HL-60/S4 treated with retinoic acid at 250 ng/mL for 4 days and 3 days (cell line): Measurements from ENCODE around the gene SVIL.

Experiments used
- in situ Hi-C: fragments of 300-500 bp; cut with MboI; formaldehyde crosslinking; loops from 2 replicates; pipeline ENCODE4 v1.7.0; 2022; ENCODE audit warnings: low sequenced_read_pairs

The SVIL gene, protein sequence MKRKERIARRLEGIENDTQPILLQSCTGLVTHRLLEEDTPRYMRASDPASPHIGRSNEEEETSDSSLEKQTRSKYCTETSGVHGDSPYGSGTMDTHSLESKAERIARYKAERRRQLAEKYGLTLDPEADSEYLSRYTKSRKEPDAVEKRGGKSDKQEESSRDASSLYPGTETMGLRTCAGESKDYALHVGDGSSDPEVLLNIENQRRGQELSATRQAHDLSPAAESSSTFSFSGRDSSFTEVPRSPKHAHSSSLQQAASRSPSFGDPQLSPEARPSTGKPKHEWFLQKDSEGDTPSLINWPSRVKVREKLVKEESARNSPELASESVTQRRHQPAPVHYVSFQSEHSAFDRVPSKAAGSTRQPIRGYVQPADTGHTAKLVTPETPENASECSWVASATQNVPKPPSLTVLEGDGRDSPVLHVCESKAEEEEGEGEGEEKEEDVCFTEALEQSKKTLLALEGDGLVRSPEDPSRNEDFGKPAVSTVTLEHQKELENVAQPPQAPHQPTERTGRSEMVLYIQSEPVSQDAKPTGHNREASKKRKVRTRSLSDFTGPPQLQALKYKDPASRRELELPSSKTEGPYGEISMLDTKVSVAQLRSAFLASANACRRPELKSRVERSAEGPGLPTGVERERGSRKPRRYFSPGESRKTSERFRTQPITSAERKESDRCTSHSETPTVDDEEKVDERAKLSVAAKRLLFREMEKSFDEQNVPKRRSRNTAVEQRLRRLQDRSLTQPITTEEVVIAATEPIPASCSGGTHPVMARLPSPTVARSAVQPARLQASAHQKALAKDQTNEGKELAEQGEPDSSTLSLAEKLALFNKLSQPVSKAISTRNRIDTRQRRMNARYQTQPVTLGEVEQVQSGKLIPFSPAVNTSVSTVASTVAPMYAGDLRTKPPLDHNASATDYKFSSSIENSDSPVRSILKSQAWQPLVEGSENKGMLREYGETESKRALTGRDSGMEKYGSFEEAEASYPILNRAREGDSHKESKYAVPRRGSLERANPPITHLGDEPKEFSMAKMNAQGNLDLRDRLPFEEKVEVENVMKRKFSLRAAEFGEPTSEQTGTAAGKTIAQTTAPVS (N-terminal part only)

DNA sequence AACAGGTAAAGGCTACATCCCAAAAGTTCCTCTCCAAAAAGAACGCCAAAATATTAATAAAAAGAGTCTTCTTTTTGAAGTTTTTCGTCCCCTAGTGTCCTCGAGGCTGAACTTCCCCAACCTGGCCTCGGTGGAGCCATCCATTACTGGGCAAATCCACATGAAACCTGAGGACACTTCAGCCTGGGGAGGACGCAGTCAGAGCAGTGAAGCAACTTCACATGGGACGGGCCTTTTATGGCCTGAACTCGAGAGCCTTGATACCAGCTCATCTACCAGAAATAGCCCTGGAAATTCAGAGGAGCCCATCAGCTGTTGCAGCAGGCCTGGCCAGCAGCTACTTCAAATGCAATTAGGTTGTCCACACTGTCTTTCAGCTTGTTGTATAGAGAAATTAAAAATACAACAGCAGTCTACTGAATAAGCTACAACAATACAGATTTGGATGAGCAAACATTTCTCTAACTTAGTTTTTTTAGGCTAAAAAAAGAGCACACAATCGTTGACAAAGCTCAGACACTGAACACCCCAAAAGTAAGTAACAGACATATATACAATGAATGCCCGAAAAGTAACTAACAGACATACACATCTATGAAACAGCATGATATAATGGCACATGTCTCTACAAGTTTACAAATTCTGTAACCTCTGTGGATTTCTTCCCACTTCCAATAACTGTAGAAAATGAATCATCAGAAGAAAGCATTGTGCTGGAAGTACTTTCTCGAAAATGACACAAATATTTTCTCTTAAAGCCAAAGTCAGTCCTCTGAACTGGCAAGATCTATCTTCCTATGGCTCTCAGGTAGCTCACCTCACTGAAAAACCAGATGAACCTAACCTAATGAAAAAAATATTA, at the start of gene SVIL:
SVIL (minus strand) TSS at position 208 of the 862 bp plus-strand sequence. CDS start 79,913 bp downstream, outside the sequence.
- in situ Hi-C loops = no loop called here

DNA sequence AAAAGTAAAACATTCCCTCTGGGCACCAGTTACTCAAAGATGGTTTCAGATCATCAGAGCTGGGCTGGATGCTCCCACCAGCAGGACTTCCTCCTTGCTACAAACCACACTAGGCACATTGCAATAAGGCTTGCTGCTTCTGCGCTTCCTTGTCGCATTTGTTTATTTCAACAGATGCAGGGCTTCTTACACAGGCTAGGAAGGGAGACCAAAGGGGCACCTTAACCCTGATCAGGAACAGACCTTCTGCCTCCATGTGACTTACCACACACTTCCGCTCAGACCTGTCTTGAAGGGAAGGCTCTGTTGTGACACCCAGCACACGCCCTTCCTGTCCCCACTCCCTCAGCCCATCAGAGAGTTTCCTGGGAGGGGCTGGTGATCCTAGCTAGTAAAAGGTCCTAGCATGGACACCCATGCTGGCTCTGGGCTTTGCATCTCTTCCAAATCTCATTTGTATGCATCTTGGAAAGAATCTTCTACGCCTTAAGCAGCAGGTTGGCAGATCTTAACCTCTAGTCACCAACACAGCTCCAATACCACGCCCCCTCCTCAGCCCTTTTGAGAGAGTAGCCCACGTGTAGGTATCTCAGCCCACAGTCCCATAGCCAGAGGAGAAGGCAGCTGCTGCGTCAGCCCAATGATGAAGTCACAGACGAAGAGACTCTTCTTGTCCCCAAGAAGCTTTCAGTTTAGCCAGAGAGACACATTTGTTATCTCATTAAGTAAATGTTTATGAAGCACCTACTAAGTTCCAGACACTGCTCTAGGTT, 47.1 kb upstream of the SVIL start:
- in situ Hi-C loops = no loop called here

DNA sequence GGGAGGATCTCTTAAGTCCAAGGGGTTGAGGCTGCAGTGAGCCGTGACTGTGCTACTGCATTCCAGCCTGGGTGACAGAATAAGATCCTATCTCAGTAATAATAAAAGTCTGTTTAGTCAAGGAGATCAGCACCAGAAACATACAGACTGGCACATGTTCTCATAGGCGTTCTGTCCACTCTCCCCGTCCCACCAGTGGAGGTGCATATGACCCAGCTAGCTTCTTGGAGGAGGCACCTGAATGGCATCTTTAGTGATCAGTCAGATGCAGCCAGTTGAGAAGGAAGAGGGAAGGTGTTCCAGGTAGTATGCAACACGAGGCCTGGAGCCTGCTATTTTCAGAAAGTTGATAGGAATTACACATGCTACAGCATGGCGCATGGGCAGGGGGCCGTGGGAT, 45.3 kb upstream of the SVIL start:
- in situ Hi-C loops = no loop called here

DNA sequence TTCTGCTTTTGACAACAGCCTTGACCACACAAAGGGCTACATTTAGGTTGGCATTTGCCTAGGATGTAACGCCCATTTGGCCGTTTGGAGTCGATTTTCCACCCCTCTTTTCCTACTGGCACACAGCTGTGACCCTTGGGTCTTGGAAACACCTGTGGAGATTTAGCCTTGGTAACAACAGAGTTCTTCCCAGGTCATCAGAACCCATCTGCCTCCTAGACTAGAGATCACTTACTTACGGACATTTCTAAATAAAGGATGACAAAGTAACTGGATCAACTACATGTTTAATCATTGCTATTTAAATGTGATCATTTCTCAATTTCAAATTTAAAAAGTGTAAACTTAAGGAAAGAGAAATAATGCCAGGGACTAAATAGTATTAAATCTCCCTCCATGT, 42.0 kb upstream of the SVIL start:
- in situ Hi-C loops = no loop called here

DNA sequence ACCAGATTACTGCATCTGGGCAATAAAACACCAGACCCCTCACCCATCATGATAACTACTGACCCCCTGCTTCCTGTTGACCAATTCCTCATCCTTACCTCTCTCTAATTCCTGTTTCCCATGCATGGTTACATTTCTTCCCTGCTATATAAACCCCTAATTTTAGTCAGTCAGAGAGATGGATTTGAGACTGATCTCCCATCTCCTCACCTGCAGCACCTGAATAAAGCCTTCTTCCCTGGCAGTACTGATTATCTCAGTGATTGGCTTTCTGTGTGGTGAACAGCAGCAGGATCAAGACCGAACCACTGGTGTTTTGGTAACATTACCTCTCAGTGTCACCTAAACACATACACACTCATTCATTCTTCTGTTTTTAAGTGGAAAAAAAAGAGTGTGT, 41.2 kb upstream of the SVIL start:
- in situ Hi-C loops = no loop called here

DNA sequence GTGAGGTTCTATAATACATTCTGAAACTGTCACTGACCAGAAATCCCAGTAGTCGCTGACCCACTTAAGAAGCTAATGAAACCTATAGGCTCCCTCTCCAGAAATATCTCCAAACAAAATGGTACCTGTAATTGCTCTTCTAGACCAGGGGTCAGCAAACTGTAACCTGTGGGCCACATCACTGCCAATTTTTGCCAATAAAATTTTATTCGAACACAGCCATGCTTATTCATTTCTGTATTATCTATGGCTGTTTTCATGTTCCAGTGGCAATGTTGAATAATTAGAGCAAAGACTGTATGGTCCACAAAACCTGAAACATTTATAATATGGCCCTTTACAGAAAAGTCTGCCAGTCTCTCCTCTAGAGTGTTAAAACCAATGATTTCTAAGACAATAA, 37.2 kb upstream of the SVIL start:
- in situ Hi-C loops = no loop called here

DNA sequence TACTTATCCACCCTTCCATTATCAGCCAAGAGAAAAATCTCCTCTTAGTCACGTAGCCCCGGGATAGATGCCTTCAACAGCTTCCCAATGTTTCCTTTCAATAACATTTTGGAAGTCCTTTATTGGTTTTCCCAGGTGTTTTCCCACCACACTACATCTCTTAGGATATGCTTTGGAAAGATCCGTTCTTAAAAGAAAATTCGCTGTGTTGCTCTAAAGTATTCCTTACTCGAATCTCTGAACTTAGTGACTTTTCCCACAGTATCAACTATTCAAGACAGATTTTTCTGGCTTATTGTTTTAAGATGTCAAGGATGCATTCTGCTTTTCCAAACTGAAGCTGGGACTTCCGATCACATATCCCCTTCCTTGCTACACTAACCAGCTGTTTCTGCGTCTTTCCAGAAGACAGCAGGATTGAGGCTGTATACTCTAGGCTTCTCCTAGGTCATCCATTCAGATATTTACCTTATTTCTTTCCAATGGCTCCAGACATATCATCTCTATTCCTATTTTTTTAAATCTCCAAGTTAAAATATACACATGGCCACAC, 36.5 kb upstream of the SVIL start:
- in situ Hi-C loops = no loop called here

DNA sequence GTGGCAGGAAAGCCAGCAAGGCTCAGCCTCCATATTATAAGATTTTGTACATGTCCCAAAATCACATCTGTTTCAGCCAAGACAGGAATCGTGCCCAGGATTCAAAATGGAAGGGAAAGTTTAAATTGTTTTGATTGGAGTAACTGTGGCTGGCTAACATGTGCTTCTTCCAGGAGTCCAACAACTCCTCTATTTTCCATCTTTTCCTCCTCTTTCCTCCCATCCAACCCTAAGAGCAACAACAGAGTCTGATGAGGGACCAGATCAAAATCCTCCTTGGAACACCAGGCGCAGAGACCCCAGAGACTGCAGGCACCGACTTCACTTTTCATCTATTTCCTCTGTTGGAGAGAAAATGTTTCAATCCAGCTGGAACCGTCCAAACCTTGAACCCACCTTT, 36.0 kb upstream of the SVIL start:
- in situ Hi-C loops = no loop called here

DNA sequence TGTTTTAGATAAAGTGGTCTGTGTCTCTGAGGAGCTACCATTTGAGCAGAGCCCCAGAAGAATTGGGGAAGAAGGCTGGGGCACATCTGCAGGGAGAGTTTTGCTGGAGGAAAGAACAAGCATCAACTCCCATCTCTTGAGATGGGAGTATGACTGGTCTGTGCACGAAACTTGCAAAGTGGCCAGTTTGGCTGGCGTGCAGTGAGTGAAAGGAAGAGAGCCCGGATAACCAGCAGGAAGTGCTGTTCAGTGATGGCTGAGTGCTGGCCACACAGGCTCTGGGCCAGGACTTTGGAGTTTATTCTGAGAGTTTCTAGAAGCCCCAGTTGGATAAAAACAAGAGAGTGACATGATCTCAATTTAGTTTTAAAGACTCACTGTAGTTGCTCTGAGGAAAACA, 34.4 kb upstream of the SVIL start:
- in situ Hi-C loops = no loop called here

DNA sequence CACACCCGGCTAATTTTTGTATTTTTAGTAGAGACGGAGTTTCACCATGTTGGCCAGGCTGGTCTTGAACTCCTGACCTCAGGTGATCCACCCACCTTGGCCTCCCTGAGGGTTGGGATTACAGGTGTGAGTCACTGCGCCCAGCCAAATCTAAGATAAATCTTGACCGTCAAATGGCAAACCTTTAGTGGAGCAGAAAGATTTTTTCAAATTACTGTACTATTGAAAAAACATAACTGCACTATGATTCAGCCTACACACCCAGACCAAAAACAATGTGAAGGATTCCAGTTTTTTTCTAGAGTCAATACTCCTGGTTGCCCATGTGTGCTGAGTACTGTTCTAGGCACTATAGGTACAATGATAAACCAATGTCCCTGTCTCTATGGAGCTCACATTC, 33.9 kb upstream of the SVIL start:
- in situ Hi-C loops = no loop called here

DNA sequence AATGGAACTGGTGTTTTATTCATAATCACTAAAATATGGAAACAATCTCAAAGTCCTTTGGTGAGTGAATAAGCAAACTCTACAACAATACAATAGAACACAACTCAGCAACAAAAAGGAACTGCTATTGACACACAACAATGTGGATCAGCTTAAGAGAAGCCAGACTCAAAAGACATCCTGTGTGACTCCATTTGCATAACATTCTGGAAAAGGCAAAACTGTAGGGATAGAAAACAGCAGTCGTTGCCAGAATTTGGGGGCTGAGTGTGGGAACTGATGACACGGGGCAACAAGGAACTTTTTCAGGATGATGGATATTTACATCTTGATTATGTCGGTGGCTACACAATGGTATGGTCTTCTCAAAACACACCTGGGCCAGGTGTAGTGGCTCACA, 32.4 kb upstream of the SVIL start:
- in situ Hi-C loops = no loop called here

DNA sequence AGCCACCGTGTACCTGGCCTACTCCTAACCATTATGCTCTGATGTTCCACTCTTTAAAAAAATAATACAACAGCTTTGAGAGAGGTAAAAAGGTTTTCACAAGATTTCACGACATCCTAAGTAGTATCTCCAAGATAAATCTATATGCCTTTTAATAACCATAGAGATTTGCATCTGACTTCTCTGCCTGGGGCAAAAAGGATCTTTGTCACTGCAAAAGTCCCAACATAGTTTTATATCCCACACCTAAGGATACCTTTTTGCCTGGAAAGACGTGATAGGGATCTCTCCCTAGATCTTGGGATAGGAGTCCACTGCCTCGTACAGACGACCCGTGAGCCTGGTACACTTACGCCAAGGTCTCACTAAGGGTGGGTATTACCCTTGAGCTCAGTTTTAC, 31.4 kb upstream of the SVIL start:
- in situ Hi-C loops = no loop called here

DNA sequence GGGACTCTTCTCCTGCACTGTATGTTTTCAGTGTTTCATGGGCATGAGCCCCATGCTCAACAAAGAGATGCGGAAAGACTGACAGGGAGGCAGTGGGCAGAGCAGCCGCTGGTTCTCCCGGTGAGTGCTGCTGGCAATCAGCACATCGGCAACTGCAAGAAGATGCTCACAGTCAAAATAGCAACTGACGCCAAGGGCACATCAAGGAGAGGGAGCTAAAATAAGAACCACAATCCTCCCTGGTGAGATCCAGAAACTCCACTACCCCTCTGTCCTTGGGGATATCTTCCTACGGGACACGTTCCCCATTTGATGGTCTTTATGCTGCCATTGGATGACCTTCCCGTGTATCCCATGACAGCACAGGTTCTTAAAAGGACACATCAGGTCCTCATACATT, 28.9 kb upstream of the SVIL start:
- in situ Hi-C loops = no loop called here

DNA sequence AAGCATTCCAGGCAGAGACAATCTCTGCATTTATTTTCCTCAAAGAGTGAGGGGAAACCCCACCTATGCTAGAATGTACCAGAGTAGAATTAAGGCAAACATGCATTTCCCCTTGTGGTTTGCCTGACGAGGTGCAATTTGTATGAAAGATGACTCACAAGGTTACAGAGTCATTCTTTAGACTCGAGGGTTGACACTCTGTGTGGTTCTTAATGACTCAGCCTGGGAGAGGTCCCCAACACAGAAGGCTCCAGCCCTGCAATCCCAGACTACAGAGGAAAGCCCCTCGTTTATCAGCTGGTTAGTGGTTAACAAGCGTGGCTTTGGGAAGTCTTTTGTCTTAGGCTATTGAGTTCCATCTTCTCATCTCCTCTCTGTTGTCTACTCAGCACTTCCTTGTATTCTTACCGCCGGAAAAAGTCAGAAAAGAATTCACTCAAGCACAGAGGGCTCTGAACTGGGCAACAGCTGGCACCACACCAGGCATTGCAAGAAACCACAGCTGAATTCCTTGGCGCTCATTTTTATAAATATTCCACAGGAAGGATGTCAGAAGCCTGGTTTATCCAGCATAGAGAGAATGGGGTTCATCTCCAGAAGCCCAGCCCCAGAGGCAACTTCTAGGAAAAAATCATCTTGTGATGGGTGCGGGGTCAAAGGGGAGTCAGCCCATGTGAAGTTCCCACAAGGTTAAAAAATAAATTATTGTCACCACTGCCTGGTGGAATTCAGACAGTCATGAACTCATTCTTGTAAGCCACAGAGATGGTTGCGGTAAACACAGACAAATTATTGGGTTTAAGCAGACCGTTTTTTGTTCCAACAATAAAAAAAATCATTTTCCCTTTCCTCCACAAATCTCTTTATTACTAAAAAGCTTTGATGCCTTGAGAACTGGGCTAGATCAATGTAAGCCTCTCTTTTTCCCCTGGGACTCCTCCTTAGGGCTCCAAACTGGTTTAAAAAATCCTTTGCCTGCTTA, 24.5 kb upstream of the SVIL start:
- in situ Hi-C loops = no loop called here

DNA sequence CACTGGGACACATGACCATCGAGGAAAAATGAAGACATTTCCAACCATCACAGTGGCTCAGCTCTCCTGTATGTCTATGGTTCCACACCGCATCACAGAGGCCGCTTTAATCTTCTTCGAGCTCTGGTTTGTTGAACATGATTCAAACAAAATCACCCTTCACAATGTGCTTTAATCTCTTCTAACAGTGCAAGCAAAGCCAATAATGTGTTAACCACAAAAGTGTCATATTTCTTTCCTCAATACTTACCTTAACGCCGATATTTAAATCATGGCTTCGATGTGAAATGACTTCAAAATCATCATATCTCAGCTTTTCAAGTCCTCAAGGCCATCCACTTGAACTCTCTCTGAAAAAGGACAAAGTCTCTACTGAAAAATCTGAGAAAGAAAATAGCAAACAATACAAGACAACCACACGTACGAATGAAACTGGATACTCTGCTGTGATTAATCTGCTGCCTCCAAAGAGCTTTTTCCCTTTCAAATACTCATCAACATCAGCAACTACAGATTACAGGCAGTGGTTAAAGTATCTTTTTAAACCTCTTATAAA, 23.0 kb upstream of the SVIL start:
- in situ Hi-C loops = no loop called here

DNA sequence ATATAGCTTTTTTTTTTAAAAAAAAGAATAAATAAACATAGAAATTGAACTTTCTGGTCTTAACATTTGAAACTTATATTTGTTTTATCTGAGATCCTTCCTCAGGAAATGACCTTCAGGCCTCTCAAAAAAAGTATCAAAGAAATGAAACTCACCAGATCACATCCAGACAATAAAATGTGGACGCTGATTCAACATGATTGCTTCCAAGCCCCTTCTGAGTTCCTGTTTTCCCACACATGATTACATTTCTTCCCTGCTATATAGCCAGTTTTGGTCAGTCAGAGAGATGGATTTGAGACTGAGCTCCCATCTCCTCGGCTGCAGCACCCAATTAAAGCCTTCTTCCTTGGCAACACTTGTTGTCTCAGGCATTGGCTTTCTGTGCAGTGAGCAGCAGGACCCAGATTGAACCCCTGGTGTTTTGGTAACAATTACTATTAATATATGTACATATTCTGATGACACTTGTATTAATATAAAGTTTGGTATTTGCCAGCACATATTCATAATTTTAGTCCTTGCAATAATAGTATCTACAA, 21.8 kb upstream of the SVIL start:
- in situ Hi-C loops = no loop called here

DNA sequence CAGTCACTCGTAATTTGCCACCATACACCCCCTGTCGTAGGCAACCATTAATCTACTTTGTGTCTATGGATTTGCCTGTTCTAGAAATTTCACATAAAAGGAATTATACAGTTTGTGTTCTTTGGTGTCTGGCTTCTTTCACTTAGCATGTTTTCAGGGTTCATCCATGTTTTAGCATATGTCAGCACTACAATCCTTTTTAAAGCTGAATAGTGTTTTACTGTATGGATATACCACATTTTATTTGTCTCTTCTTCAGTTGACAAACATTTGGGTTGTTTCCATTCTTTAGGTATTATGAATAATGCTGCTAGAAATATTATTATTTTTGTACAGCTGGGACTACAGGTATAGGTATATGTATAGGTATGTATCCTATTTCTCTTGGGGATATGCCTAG, 17.4 kb upstream of the SVIL start:
- in situ Hi-C loops = no loop called here

DNA sequence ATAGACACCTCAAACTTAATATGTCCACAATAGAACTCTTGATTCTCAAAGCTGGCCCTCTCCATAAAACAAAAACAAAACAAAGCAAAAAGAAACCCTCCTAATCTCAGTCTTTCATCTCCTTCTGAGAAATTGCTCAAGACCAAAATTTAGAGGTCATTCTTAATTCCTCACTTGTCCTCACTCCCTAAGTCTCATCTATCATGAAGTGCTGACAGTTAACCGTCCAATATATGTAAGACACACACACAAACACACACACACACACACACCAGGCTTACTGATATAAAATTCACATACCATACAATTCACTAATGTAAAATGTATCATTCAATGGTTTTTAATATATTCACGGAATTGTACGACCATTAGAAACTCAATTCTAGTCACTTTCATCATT, 17.0 kb upstream of the SVIL start:
- in situ Hi-C loops = no loop called here
